OCI-LY7 (cell line): ENCODE measurements around the gene PLPPR3. TPM values are rescaled to one million over a fixed set of nuclear protein-coding genes. Genes with fewer than 3 reads are reported as not detected.

Experiments used
- BruUV-seq: library from RNA; stranded (reverse); fragments of 400-500 nt; replicated peaks from 2 replicates; lab custom pipeline; 2021; lab: Mats Ljungman, UMichigan
- CTCF ChIA-PET: fragments of 300-600 bp; sonication (Branson Sonifier 250); formaldehyde crosslinking; loops from one replicate; lab custom pipeline; 2022; ENCODE audit warnings: antibody characterized with exemption; ENCODE audit not compliant: unreplicated experiment; lab: Charles Lee
- POLR2A ChIA-PET: fragments of 300-600 bp; sonication (Branson Sonifier 250); formaldehyde crosslinking; loops from one replicate; lab custom pipeline; 2022; ENCODE audit warnings: antibody characterized with exemption; lab: Charles Lee
- DNase-seq: peaks from one replicate; pipeline ENCODE4 v3.0.0-alpha.2; 2015; ENCODE audit warnings: low spot score
- H2AFZ ChIP-seq: fragments of 200-600 bp; sonication (generic), shearing (Covaris generic); 2 replicates; pipeline ENCODE4 v1.6.1; 2014; ENCODE audit warnings: mild to moderate bottlenecking, antibody characterized with exemption, low read length, moderate library complexity
- H3K27ac ChIP-seq: fragments of 200-600 bp; sonication (generic); 2 replicates; pipeline ENCODE4 v1.5.1; 2014; ENCODE audit warnings: mixed run types, low read depth, mild to moderate bottlenecking, moderate library complexity, low read length, inconsistent platforms; ENCODE audit not compliant: poor library complexity, severe bottlenecking
- H3K36me3 ChIP-seq: fragments of 200-600 bp; sonication (generic); 2 replicates; pipeline ENCODE4 v1.6.1; 2014; ENCODE audit warnings: mild to moderate bottlenecking, antibody characterized with exemption, low read length, moderate library complexity, mixed read lengths; ENCODE audit not compliant: insufficient read depth
- H3K4me1 ChIP-seq: fragments of 200-600 bp; sonication (generic); 2 replicates; pipeline ENCODE4 v1.5.1; 2014; ENCODE audit warnings: mild to moderate bottlenecking, low read length; ENCODE audit not compliant: insufficient read depth, poor library complexity, severe bottlenecking
- H3K4me2 ChIP-seq: fragments of 200-600 bp; sonication (generic); 2 replicates; pipeline ENCODE4 v1.6.1; 2014; ENCODE audit warnings: mild to moderate bottlenecking, low read length
- H3K4me3 ChIP-seq: fragments of 200-600 bp; sonication (generic); 2 replicates; pipeline ENCODE4 v1.5.1; 2014; ENCODE audit warnings: mild to moderate bottlenecking, low read depth, low read length; ENCODE audit not compliant: poor library complexity, severe bottlenecking
- H3K79me2 ChIP-seq: fragments of 200-600 bp; sonication (generic); 2 replicates; pipeline ENCODE4 v1.6.1; 2016; ENCODE audit warnings: low read depth, mild to moderate bottlenecking, low read length, moderate library complexity, mixed read lengths; ENCODE audit not compliant: insufficient read depth
- H3K9me2 ChIP-seq: fragments of 200-600 bp; sonication (generic); 2 replicates; pipeline ENCODE4 v1.6.1; 2016; ENCODE audit warnings: mild to moderate bottlenecking, low read length, mixed read lengths; ENCODE audit not compliant: insufficient read depth
- H3K9me3 ChIP-seq: fragments of 200-600 bp; sonication (generic); 2 replicates; pipeline ENCODE4 v1.6.1; 2014; ENCODE audit warnings: mild to moderate bottlenecking, mixed run types, low read length, mixed read lengths
- H4K20me1 ChIP-seq: fragments of 200-600 bp; sonication (generic); 2 replicates; pipeline ENCODE4 v1.6.1; 2014; ENCODE audit warnings: mild to moderate bottlenecking, antibody characterized with exemption, low read length, moderate library complexity, mixed read lengths; ENCODE audit not compliant: insufficient read depth
- CTCF ChIP-seq: fragments of 200-600 bp; sonication (generic); conservative IDR thresholded peaks from 2 replicates; pipeline ENCODE4 v1.5.1; 2014; ENCODE audit warnings: mild to moderate bottlenecking, antibody characterized with exemption, low read length, moderate library complexity, mixed read lengths
- EZH2phosphoT487 ChIP-seq: fragments of 200-600 bp; sonication (generic); IDR thresholded peaks from 2 replicates; pipeline ENCODE4 v1.6.1; 2018; ENCODE audit warnings: low read depth, borderline replicate concordance, mild to moderate bottlenecking, mixed run types, antibody characterized with exemption, low read length, moderate library complexity, mixed read lengths
- intact Hi-C: fragments of 100-400 bp; cut with micrococcal nuclease; formaldehyde crosslinking; loops from one replicate; pipeline ENCODE4 v1.10.0; 2022; ENCODE audit not compliant: unreplicated experiment
- microRNA-seq: library from miRNA; unstranded; fragments of <30 nt; microRNA quantifications from one replicate; pipeline ENCODE4 v1.2.0, GENCODE V29; 2022; ENCODE audit warnings: borderline replicate concordance
- small RNA-seq: library from RNA; depleted of rRNA; stranded (forward); fragments of <200 nt; gene quantifications from one replicate; pipeline ENCODE3, GENCODE V24; 2014
- total RNA-seq, 2 experiments: library from RNA; depleted of rRNA in 1 of 2; stranded (reverse); fragments of >200 nt in 1 of 2; shearing (Covaris generic) in 1 of 2; gene quantifications; 2 replicates each; pipeline ENCODE4 v1.2.3, GENCODE V29; 2014 to 2022

Gene PLPPR3
- total RNA-seq, 2 experiments from 2014 or later = not detected

- H3K36me3 ChIP-seq = no peaks in the 10 kb centered on the region
- no peaks in the 10 kb centered on the region for H3K4me1 ChIP-seq
- ChIA-PET POLR2A (no interaction called here), CTCF (no interaction called here)
- H3K9me3 ChIP-seq = no peaks in the 10 kb centered on the region
- H3K9me2 ChIP-seq = no peaks in the 10 kb centered on the region
- no peaks in the 10 kb centered on the region for H3K79me2 ChIP-seq
- H4K20me1 ChIP-seq = no peaks in the 10 kb centered on the region
- H3K4me2 ChIP-seq = no peak overlapping the region
- no peak for TF ChIP-seq EZH2phosphoT487
- TF ChIP-seq CTCF = no peak
- no peak overlapping the region for H2AFZ ChIP-seq
- no TSS peak for BruUV-seq
- no peak overlapping the region for H3K27ac ChIP-seq
- intact Hi-C loops = no loop called here
- no peak overlapping the region for H3K4me3 ChIP-seq
- no peak for DNase-seq
Measured at GRCh38 chr19:764301-764700, 57.5 kb downstream of the PLPPR3 start.

GRCh38 chr19:763869-764268 is 57.9 kb downstream of the PLPPR3 start:
- intact Hi-C loops = no loop called here
- no TSS peak for BruUV-seq
- Histone ChIP-seq H3K79me2 (no peaks in the 10 kb centered on the region), H3K9me3 (no peaks in the 10 kb centered on the region), H3K4me2 (no peak overlapping the region), H3K27ac (no peak overlapping the region), H4K20me1 (no peaks in the 10 kb centered on the region), H2AFZ (no peak overlapping the region), H3K36me3 (no peaks in the 10 kb centered on the region), H3K4me1 (no peaks in the 10 kb centered on the region), H3K4me3 (no peak overlapping the region), H3K9me2 (no peaks in the 10 kb centered on the region)
- ChIA-PET POLR2A (no interaction called here), CTCF (no interaction called here)
- TF ChIP-seq EZH2phosphoT487 (no peak), CTCF (no peak)
- DNase-seq = no peak

GRCh38 chr19:763181-763580 is 58.6 kb downstream of the PLPPR3 start:
- Histone ChIP-seq H3K4me2 (no peak overlapping the region), H3K79me2 (no peaks in the 10 kb centered on the region), H4K20me1 (no peaks in the 10 kb centered on the region), H3K9me3 (peaks cover 6% of the 10 kb centered on the region; the same call in 1 of the 2 replicates), H2AFZ (no peak overlapping the region), H3K36me3 (no peaks in the 10 kb centered on the region), H3K4me3 (no peak overlapping the region), H3K4me1 (no peaks in the 10 kb centered on the region), H3K9me2 (no peaks in the 10 kb centered on the region), H3K27ac (no peak overlapping the region)
- intact Hi-C loops = no loop called here
- CTCF ChIA-PET = no interaction called here
- no peak for TF ChIP-seq CTCF
- no peak for TF ChIP-seq EZH2phosphoT487
- POLR2A ChIA-PET = interaction anchor here (0.6 kb wide), 1 partner anchor 118 kb away, joined by 3 read pairs; no protein-coding TSS in a partner anchor
- no peak for DNase-seq
- no TSS peak for BruUV-seq

Small RNA genes lying within 50 kb of the gene (microRNA-seq; reads per million reads assigned to microRNA genes)
- gene MIR3187 (204 reads per million, percentile 67 among the genes with 10 or more reads in this experiment), gene MIR4745 (14.4 reads per million, percentile 21 among the genes with 10 or more reads in this experiment)

Small RNA genes lying within 50 kb of the gene (small RNA-seq; reads per million reads assigned to genes)
- gene MIR3187 = not detected

Other genes with a start within 250 kb of the PLPPR3 start
- 158 and 180 TPM in 2 replicates for gene BSG, start 249.4 kb downstream of the PLPPR3 start, total RNA-seq (2014; rRNA removed; shearing (Covaris generic))
- gene BSG, start 249.4 kb downstream of the PLPPR3 start, total RNA-seq (2022) = 189 and 197 TPM in 2 replicates
- gene HCN2, start 232.1 kb downstream of the PLPPR3 start, total RNA-seq (2014; rRNA removed; shearing (Covaris generic)) = 0.05 and 0.06 TPM in 2 replicates
- gene HCN2, start 232.1 kb downstream of the PLPPR3 start, total RNA-seq (2022) = 1.0 and 1.2 TPM in 2 replicates
- gene POLRMT, start 188.4 kb downstream of the PLPPR3 start, total RNA-seq (2014; rRNA removed; shearing (Covaris generic)) = 50.0 and 65.5 TPM in 2 replicates
- gene POLRMT, start 188.4 kb downstream of the PLPPR3 start, total RNA-seq (2022) = 70.7 and 74.6 TPM in 2 replicates
- gene FGF22, start 182.1 kb downstream of the PLPPR3 start, total RNA-seq (2014; rRNA removed; shearing (Covaris generic)) = 0.21 TPM in 1 of 2 replicates, not detected in the other
- gene FGF22, start 182.1 kb downstream of the PLPPR3 start, total RNA-seq (2022) = 0.48 and 0.53 TPM in 2 replicates
- 85.8 and 98.6 TPM in 2 replicates for gene RNF126, start 158.7 kb downstream of the PLPPR3 start, total RNA-seq (2014; rRNA removed; shearing (Covaris generic))
- gene RNF126, start 158.7 kb downstream of the PLPPR3 start, total RNA-seq (2022) = 104 and 106 TPM in 2 replicates
- 3.4 and 5.7 TPM in 2 replicates for gene FSTL3, start 145.6 kb downstream of the PLPPR3 start, total RNA-seq (2014; rRNA removed; shearing (Covaris generic))
- 6.5 and 7.3 TPM in 2 replicates for gene FSTL3, start 145.6 kb downstream of the PLPPR3 start, total RNA-seq (2022)
- not detected in 2 replicates for gene PRSS57, start 126.5 kb downstream of the PLPPR3 start, total RNA-seq (2014; rRNA removed; shearing (Covaris generic))
- gene PRSS57, start 126.5 kb downstream of the PLPPR3 start, total RNA-seq (2022) = not detected in 2 replicates
- gene PALM, start 113.0 kb downstream of the PLPPR3 start, total RNA-seq (2014; rRNA removed; shearing (Covaris generic)) = 1.4 TPM in 1 of 2 replicates, not detected in the other
- 0.42 and 1.2 TPM in 2 replicates for gene PALM, start 113.0 kb downstream of the PLPPR3 start, total RNA-seq (2022)
- gene MISP, start 70.8 kb downstream of the PLPPR3 start, total RNA-seq (2014; rRNA removed; shearing (Covaris generic)) = not detected in 2 replicates
- 0.23 TPM in 1 of 2 replicates, not detected in the other for gene MISP, start 70.8 kb downstream of the PLPPR3 start, total RNA-seq (2022)
- gene PTBP1, start 24.5 kb downstream of the PLPPR3 start, total RNA-seq (2014; rRNA removed; shearing (Covaris generic)) = 284 and 315 TPM in 2 replicates
- gene PTBP1, start 24.5 kb downstream of the PLPPR3 start, total RNA-seq (2022) = 468 and 479 TPM in 2 replicates
- gene AZU1, start 5.9 kb upstream of the PLPPR3 start, total RNA-seq (2014; rRNA removed; shearing (Covaris generic)) = not detected in 2 replicates
- gene AZU1, start 5.9 kb upstream of the PLPPR3 start, total RNA-seq (2022) = not detected in 2 replicates
- not detected in 2 replicates for gene PRTN3, start 19.0 kb upstream of the PLPPR3 start, total RNA-seq (2014; rRNA removed; shearing (Covaris generic))
- not detected in 2 replicates for gene PRTN3, start 19.0 kb upstream of the PLPPR3 start, total RNA-seq (2022)
- not detected in 2 replicates for gene ELANE, start 30.3 kb upstream of the PLPPR3 start, total RNA-seq (2014; rRNA removed; shearing (Covaris generic))
- gene ELANE, start 30.3 kb upstream of the PLPPR3 start, total RNA-seq (2022) = not detected in 2 replicates
- 0.35 TPM in 1 of 2 replicates, not detected in the other for gene CFD, start 37.7 kb upstream of the PLPPR3 start, total RNA-seq (2014; rRNA removed; shearing (Covaris generic))
- not detected in 2 replicates for gene CFD, start 37.7 kb upstream of the PLPPR3 start, total RNA-seq (2022)
- gene MED16, start 71.2 kb upstream of the PLPPR3 start, total RNA-seq (2014; rRNA removed; shearing (Covaris generic)) = 12.9 and 19.1 TPM in 2 replicates
- gene MED16, start 71.2 kb upstream of the PLPPR3 start, total RNA-seq (2022) = 54.3 and 61.4 TPM in 2 replicates
- not detected in 2 replicates for gene RNU6-9, start 71.5 kb upstream of the PLPPR3 start, total RNA-seq (2014; rRNA removed; shearing (Covaris generic))
- not detected in 2 replicates for gene RNU6-9, start 71.5 kb upstream of the PLPPR3 start, total RNA-seq (2022)
- gene R3HDM4, start 91.3 kb upstream of the PLPPR3 start, total RNA-seq (2014; rRNA removed; shearing (Covaris generic)) = 39.5 and 43.5 TPM in 2 replicates
- 64.9 and 75.2 TPM in 2 replicates for gene R3HDM4, start 91.3 kb upstream of the PLPPR3 start, total RNA-seq (2022)
- not detected in 2 replicates for gene KISS1R, start 95.4 kb upstream of the PLPPR3 start, total RNA-seq (2014; rRNA removed; shearing (Covaris generic))
- gene KISS1R, start 95.4 kb upstream of the PLPPR3 start, total RNA-seq (2022) = not detected in 2 replicates
- gene ARID3A, start 104.1 kb upstream of the PLPPR3 start, total RNA-seq (2014; rRNA removed; shearing (Covaris generic)) = 7.9 and 9.9 TPM in 2 replicates
- 21.6 and 23.5 TPM in 2 replicates for gene ARID3A, start 104.1 kb upstream of the PLPPR3 start, total RNA-seq (2022)
- gene WDR18, start 162.4 kb upstream of the PLPPR3 start, total RNA-seq (2014; rRNA removed; shearing (Covaris generic)) = 61.6 and 74.7 TPM in 2 replicates
- gene WDR18, start 162.4 kb upstream of the PLPPR3 start, total RNA-seq (2022) = 38.4 and 51.4 TPM in 2 replicates
- gene GRIN3B, start 178.5 kb upstream of the PLPPR3 start, total RNA-seq (2014; rRNA removed; shearing (Covaris generic)) = 0.05 TPM in 1 of 2 replicates, not detected in the other
- not detected in 2 replicates for gene GRIN3B, start 178.5 kb upstream of the PLPPR3 start, total RNA-seq (2022)
- gene TMEM259, start 199.2 kb upstream of the PLPPR3 start, total RNA-seq (2014; rRNA removed; shearing (Covaris generic)) = 131 and 169 TPM in 2 replicates
- 195 and 204 TPM in 2 replicates for gene TMEM259, start 199.2 kb upstream of the PLPPR3 start, total RNA-seq (2022)
- gene RNU6-2, start 199.6 kb upstream of the PLPPR3 start, total RNA-seq (2014; rRNA removed; shearing (Covaris generic)) = not detected in 2 replicates
- not detected in 2 replicates for gene RNU6-2, start 199.6 kb upstream of the PLPPR3 start, total RNA-seq (2022)
- 51.5 and 73.7 TPM in 2 replicates for gene CNN2, start 204.7 kb upstream of the PLPPR3 start, total RNA-seq (2014; rRNA removed; shearing (Covaris generic))
- 126 and 127 TPM in 2 replicates for gene CNN2, start 204.7 kb upstream of the PLPPR3 start, total RNA-seq (2022)
- 22.5 and 43.3 TPM in 2 replicates for gene ABCA7, start 218.2 kb upstream of the PLPPR3 start, total RNA-seq (2014; rRNA removed; shearing (Covaris generic))
- gene ABCA7, start 218.2 kb upstream of the PLPPR3 start, total RNA-seq (2022) = 66.6 and 74.4 TPM in 2 replicates
- gene ARHGAP45, start 245.2 kb upstream of the PLPPR3 start, total RNA-seq (2014; rRNA removed; shearing (Covaris generic)) = 132 and 135 TPM in 2 replicates
- gene ARHGAP45, start 245.2 kb upstream of the PLPPR3 start, total RNA-seq (2022) = 138 and 143 TPM in 2 replicates